Keratinocyte (primary cell): ENCODE results near the gene PKD1. TPM values are rescaled to one million over a fixed set of nuclear protein-coding genes. Genes with fewer than 3 reads are reported as not detected.

Source experiments
- DNase-seq: peaks from one replicate; pipeline ENCODE4 v3.0.0-alpha.2; 2011; ENCODE audit warnings: low read depth, missing footprints, low spot score
- FAIRE-seq: peaks from 2 replicates; lab custom pipeline; 2011; peaks lifted over from hg19 to GRCh38; lab: Jason Lieb, UNC
- H2AFZ ChIP-seq: 2 replicates; pipeline ENCODE4 v1.6.0; 2012; ENCODE audit warnings: low read length, control low read depth, inconsistent platforms; ENCODE audit not compliant: control insufficient read depth
- H3K27ac ChIP-seq: 2 replicates; pipeline ENCODE4 v1.5.1; 2011; ENCODE audit warnings: low read length; ENCODE audit not compliant: control insufficient read depth, insufficient read depth
- H3K27me3 ChIP-seq: 3 replicates; pipeline ENCODE4 v1.6.0; 2011; ENCODE audit warnings: low read length; ENCODE audit not compliant: control insufficient read depth, insufficient read depth; ENCODE audit errors: extremely low read depth
- H3K36me3 ChIP-seq, 2 experiments: 2 replicates in 1 of 2; 3 replicates in 1 of 2; pipeline ENCODE4 v1.5.1; 2011; ENCODE audit warnings: low read length in 2 of 2, mild to moderate bottlenecking in 1 of 2; ENCODE audit not compliant: control insufficient read depth in 2 of 2, insufficient read depth in 2 of 2; ENCODE audit errors: extremely low read depth in 1 of 2
- H3K4me1 ChIP-seq: 3 replicates; pipeline ENCODE4 v1.5.1; 2011; ENCODE audit warnings: low read length; ENCODE audit not compliant: control insufficient read depth, insufficient read depth; ENCODE audit errors: extremely low read depth
- H3K4me2 ChIP-seq: 3 replicates; pipeline ENCODE4 v1.6.0; 2011; ENCODE audit warnings: low read depth, low read length; ENCODE audit not compliant: control insufficient read depth, insufficient read depth; ENCODE audit errors: extremely low read depth
- H3K4me3 ChIP-seq, 3 experiments: fragments of 200-600 bp in 1 of 3; sonication (generic) in 1 of 3; 2 replicates in 2 of 3; 3 replicates in 1 of 3; pipeline ENCODE4 v1.5.1; 2011 to 2016; ENCODE audit warnings: low read length in 3 of 3, mild to moderate bottlenecking in 3 of 3, control low read depth in 2 of 3, inconsistent platforms in 1 of 3, low read depth in 1 of 3, mixed read lengths in 1 of 3, mixed run types in 1 of 3, moderate library complexity in 1 of 3; ENCODE audit not compliant: control insufficient read depth in 2 of 3, insufficient read depth in 2 of 3; ENCODE audit errors: extremely low read depth in 1 of 3
- H3K79me2 ChIP-seq: 2 replicates; pipeline ENCODE4 v1.6.0; 2012; ENCODE audit warnings: low read length; ENCODE audit not compliant: control insufficient read depth, insufficient read depth
- H3K9ac ChIP-seq: 3 replicates; pipeline ENCODE4 v1.6.0; 2011; ENCODE audit warnings: low read length; ENCODE audit not compliant: control insufficient read depth, insufficient read depth; ENCODE audit errors: extremely low read depth
- H3K9me1 ChIP-seq: 3 replicates; pipeline ENCODE4 v1.6.0; 2011; ENCODE audit warnings: low read length; ENCODE audit not compliant: control insufficient read depth, insufficient read depth; ENCODE audit errors: extremely low read depth
- H3K9me3 ChIP-seq: 2 replicates; pipeline ENCODE4 v1.5.1; 2012; ENCODE audit warnings: low read depth, low read length; ENCODE audit not compliant: control insufficient read depth
- H4K20me1 ChIP-seq: 3 replicates; pipeline ENCODE4 v1.6.0; 2011; ENCODE audit warnings: low read length; ENCODE audit not compliant: control insufficient read depth, insufficient read depth; ENCODE audit errors: extremely low read depth
- CTCF ChIP-seq, 3 experiments: IDR thresholded peaks in 1 of 3; conservative IDR thresholded peaks in 1 of 3; optimal IDR thresholded peaks in 1 of 3; 2 replicates in 2 of 3; 3 replicates in 1 of 3; pipeline versions ENCODE3 to v1.5.1; 2011; ENCODE audit warnings: low read length in 3 of 3, mild to moderate bottlenecking in 3 of 3, moderate library complexity in 2 of 3, control low read depth in 1 of 3, inconsistent platforms in 1 of 3; ENCODE audit not compliant: insufficient read depth in 2 of 3; ENCODE audit errors: extremely low read depth in 1 of 3
- EZH2 ChIP-seq: IDR thresholded peaks from one replicate; pipeline ENCODE4 v1.6.1; 2012; ENCODE audit warnings: inconsistent platforms, mild to moderate bottlenecking, low read length, moderate library complexity
- dilution Hi-C: fragments of 300-500 bp; cut with MboI; formaldehyde crosslinking; loops from one replicate; pipeline ENCODE4 v1.7.0; 2020; ENCODE audit warnings: low sequenced_read_pairs; ENCODE audit not compliant: extremely low pct_ligation_motif_present
- polyA plus RNA-seq, 5 experiments: library from polyadenylated mRNA; depleted of rRNA in 3 of 5; stranded (reverse) in 3 of 5; stranded (forward) in 1 of 5; unstranded in 1 of 5; fragments of >200 nt; gene quantifications; 1 replicate in 1 of 5; 2 replicates in 3 of 5; 3 replicates in 1 of 5; pipeline versions ENCODE4 v1.2.1 to v1.2.3, GENCODE V29; 2011 to 2012; ENCODE audit warnings: missing spikeins in 2 of 5, low read depth in 1 of 5, low replicate concordance in 1 of 5

The PKD1 gene
- polyA plus RNA-seq, 1 donor (not counting 4 experiments of a cell fraction or from before 2014, with no cell fraction given) = 10.6 TPM

GRCh38 chr16:2085669-2086068 lies 50.0 kb downstream of the PKD1 start:
- Histone ChIP-seq H3K9ac (no peak overlapping the region), H4K20me1 (peaks cover 19% of the 10 kb centered on the region), H3K4me1 (peaks cover 15% of the 10 kb centered on the region), H3K27ac (no peak overlapping the region), H3K4me3 (no peak overlapping the region), H3K4me2 (no peak overlapping the region), H3K79me2 (no peaks in the 10 kb centered on the region), H3K27me3 (no peaks in the 10 kb centered on the region), H2AFZ (no peak overlapping the region), H3K9me1 (no peaks in the 10 kb centered on the region), H3K36me3 (peaks cover 28 to 41% of the 10 kb centered on the region in 2 experiments), H3K9me3 (no peaks in the 10 kb centered on the region)
- DNase-seq (no peak), FAIRE-seq (no peak)
- dilution Hi-C loops = no loop called here
- TF ChIP-seq EZH2 (no peak), CTCF (optimal IDR thresholded peaks at IDR 0.05 in 1 of 3, IDR thresholded peaks at IDR 0.05 in 1 of 3, conservative IDR thresholded peaks at IDR 0.05 in 1 of 3; ENCODE audit: extremely low read depth in 1 of 3, insufficient read depth in 2 of 3, low read length in 3 of 3) (no peak)

- no peaks in the 10 kb centered on the region for H3K27me3 ChIP-seq
- dilution Hi-C loops = no loop called here
- TF ChIP-seq CTCF (optimal IDR thresholded peaks at IDR 0.05 in 1 of 3, IDR thresholded peaks at IDR 0.05 in 1 of 3, conservative IDR thresholded peaks at IDR 0.05 in 1 of 3; ENCODE audit: extremely low read depth in 1 of 3, insufficient read depth in 2 of 3, low read length in 3 of 3) (no peak), EZH2 (no peak)
- H3K9me1 ChIP-seq = no peaks in the 10 kb centered on the region
- H2AFZ ChIP-seq = no peak overlapping the region
- H3K4me1 ChIP-seq = peaks cover 15% of the 10 kb centered on the region
- FAIRE-seq = no peak
- H3K27ac ChIP-seq = no peak overlapping the region
- H3K36me3 ChIP-seq = peaks cover 28 to 35% of the 10 kb centered on the region in 2 experiments
- no peaks in the 10 kb centered on the region for H3K79me2 ChIP-seq
- no peak overlapping the region for H3K9ac ChIP-seq
- no peak overlapping the region for H3K4me2 ChIP-seq
- H3K9me3 ChIP-seq = no peaks in the 10 kb centered on the region
- no peak for DNase-seq
- peaks cover 13% of the 10 kb centered on the region for H4K20me1 ChIP-seq
- H3K4me3 ChIP-seq = no peak overlapping the region
Observed at GRCh38 chr16:2084895-2085625, 50.6 kb downstream of the PKD1 start.
